H9 (cell line): ENCODE measurements around the gene ACTC1. TPM values are rescaled to one million over a fixed set of nuclear protein-coding genes. Genes with fewer than 3 reads are reported as not detected.

Experiments
- DNase-seq: peaks from one replicate; pipeline ENCODE4 v3.0.0-alpha.2; 2017
- H2AFZ ChIP-seq: one replicate; pipeline ENCODE4 v1.6.1; 2013; ENCODE audit warnings: mild to moderate bottlenecking, low read length, control low read depth, moderate library complexity
- H2AK5ac ChIP-seq: 2 replicates; pipeline ENCODE4 v1.6.1; 2013; ENCODE audit warnings: low read length, control low read depth, mixed read lengths; ENCODE audit not compliant: insufficient read length
- H2BK120ac ChIP-seq: one replicate; pipeline ENCODE4 v1.6.1; 2013; ENCODE audit warnings: low read depth, mild to moderate bottlenecking, low read length, control low read depth, inconsistent platforms; ENCODE audit not compliant: poor library complexity, severe bottlenecking
- H2BK12ac ChIP-seq: 2 replicates; pipeline ENCODE4 v1.6.1; 2013; ENCODE audit warnings: low read length, control low read depth, mixed read lengths, low read depth; ENCODE audit not compliant: insufficient read length
- H2BK15ac ChIP-seq: 2 replicates; pipeline ENCODE4 v1.6.1; 2013; ENCODE audit warnings: low read depth, low read length, control low read depth
- H2BK20ac ChIP-seq: one replicate; pipeline ENCODE4 v1.6.1; 2013; ENCODE audit warnings: low read depth, mild to moderate bottlenecking, low read length, control low read depth, inconsistent platforms; ENCODE audit not compliant: poor library complexity, severe bottlenecking
- H2BK5ac ChIP-seq: 2 replicates; pipeline ENCODE4 v1.6.1; 2013; ENCODE audit warnings: low read length, control low read depth, mixed read lengths; ENCODE audit not compliant: insufficient read length
- H3K14ac ChIP-seq: 2 replicates; pipeline ENCODE4 v1.6.1; 2013; ENCODE audit warnings: low read length, control low read depth; ENCODE audit not compliant: insufficient read depth
- H3K18ac ChIP-seq: 2 replicates; pipeline ENCODE4 v1.6.1; 2013; ENCODE audit warnings: low read depth, mild to moderate bottlenecking, mixed read lengths, low read length, control low read depth; ENCODE audit not compliant: insufficient read length
- H3K23ac ChIP-seq: 2 replicates; pipeline ENCODE4 v1.6.1; 2013; ENCODE audit warnings: low read length, control low read depth, mixed read lengths, low read depth; ENCODE audit not compliant: insufficient read length
- H3K23me2 ChIP-seq: 2 replicates; pipeline ENCODE4 v1.6.1; 2013; ENCODE audit warnings: low read depth, mild to moderate bottlenecking, mixed read lengths, low read length, control low read depth; ENCODE audit not compliant: insufficient read length, poor library complexity, severe bottlenecking
- H3K27ac ChIP-seq: 2 replicates; pipeline ENCODE4 v1.5.1; 2013; ENCODE audit warnings: low read length, control low read depth, mixed read lengths, low read depth; ENCODE audit not compliant: insufficient read length
- H3K27me3 ChIP-seq: 2 replicates; pipeline ENCODE4 v1.6.1; 2013; ENCODE audit warnings: low read length, control low read depth, inconsistent platforms; ENCODE audit not compliant: insufficient read depth
- H3K4ac ChIP-seq: 2 replicates; pipeline ENCODE4 v1.6.1; 2013; ENCODE audit warnings: low read depth, mild to moderate bottlenecking, control low read depth, inconsistent platforms, low read length, moderate library complexity
- H3K4me1 ChIP-seq: 2 replicates; pipeline ENCODE4 v1.6.1; 2013; ENCODE audit warnings: low read length, control low read depth, inconsistent platforms; ENCODE audit not compliant: insufficient read depth
- H3K4me2 ChIP-seq: 2 replicates; pipeline ENCODE4 v1.6.1; 2013; ENCODE audit warnings: low read length, control low read depth, mixed read lengths; ENCODE audit not compliant: insufficient read length, insufficient read depth
- H3K56ac ChIP-seq: 2 replicates; pipeline ENCODE4 v1.6.1; 2013; ENCODE audit warnings: low read depth, mild to moderate bottlenecking, mixed read lengths, low read length, control low read depth; ENCODE audit not compliant: insufficient read length
- H3K79me1 ChIP-seq: 2 replicates; pipeline ENCODE4 v1.6.1; 2013; ENCODE audit warnings: low read depth, mild to moderate bottlenecking, moderate library complexity, low read length, control low read depth, inconsistent platforms; ENCODE audit not compliant: insufficient read depth, poor library complexity, severe bottlenecking
- H3K79me2 ChIP-seq: 2 replicates; pipeline ENCODE4 v1.6.1; 2013; ENCODE audit warnings: low read length, control low read depth, inconsistent platforms; ENCODE audit not compliant: insufficient read depth
- H3K9ac ChIP-seq: 2 replicates; pipeline ENCODE4 v1.6.1; 2013; ENCODE audit warnings: low read length, control low read depth, mixed read lengths; ENCODE audit not compliant: insufficient read length; ENCODE audit errors: extremely low read depth
- H3K9me3 ChIP-seq: one replicate; pipeline ENCODE4 v1.6.1; 2013; ENCODE audit warnings: low read depth, low read length, inconsistent platforms; ENCODE audit not compliant: control insufficient read depth
- H3T11ph ChIP-seq: one replicate; pipeline ENCODE4 v1.6.1; 2013; ENCODE audit warnings: mild to moderate bottlenecking, low read length, control low read depth, inconsistent platforms
- H4K20me1 ChIP-seq: one replicate; pipeline ENCODE4 v1.6.1; 2013; ENCODE audit not compliant: control insufficient read depth, insufficient read length, insufficient read depth
- H4K5ac ChIP-seq: 2 replicates; pipeline ENCODE4 v1.6.1; 2013; ENCODE audit warnings: low read depth, mild to moderate bottlenecking, mixed read lengths, low read length, control low read depth; ENCODE audit not compliant: insufficient read length
- H4K8ac ChIP-seq: replicated peaks from 2 replicates; pipeline ENCODE4 v1.6.1; 2013; ENCODE audit warnings: low read length, control low read depth, mixed read lengths, low read depth; ENCODE audit not compliant: insufficient read length
- H4K91ac ChIP-seq: 2 replicates; pipeline ENCODE4 v1.6.1; 2013; ENCODE audit warnings: low read depth, mild to moderate bottlenecking, moderate library complexity, mixed read lengths, low read length, control low read depth; ENCODE audit not compliant: insufficient read length
- H3K27ac Mint-ChIP-seq, 3 experiments: 2 replicates in 2 of 3; 3 replicates in 1 of 3; pipeline ENCODE4 v1.8.0; 2020 to 2021; ENCODE audit warnings: mixed read lengths in 3 of 3, mild to moderate bottlenecking in 1 of 3, moderate library complexity in 1 of 3
- H3K27me3 Mint-ChIP-seq: 2 replicates; pipeline ENCODE4 v1.8.0; 2021; ENCODE audit warnings: low read depth, mild to moderate bottlenecking, moderate library complexity, mixed read lengths
- H3K36me3 Mint-ChIP-seq, 3 experiments: 2 replicates in 2 of 3; 3 replicates in 1 of 3; pipeline ENCODE4 v1.8.0; 2020 to 2021; ENCODE audit warnings: low read depth in 3 of 3, mixed read lengths in 3 of 3; ENCODE audit not compliant: insufficient read depth in 1 of 3
- H3K4me1 Mint-ChIP-seq, 2 experiments: 2 replicates each; pipeline ENCODE4 v1.8.0; 2020; ENCODE audit warnings: mixed read lengths in 2 of 2
- H3K4me3 Mint-ChIP-seq, 2 experiments: 2 replicates in 1 of 2; 3 replicates in 1 of 2; pipeline ENCODE4 v1.8.0; 2020 to 2021; ENCODE audit warnings: mild to moderate bottlenecking in 2 of 2, mixed read lengths in 2 of 2, moderate library complexity in 1 of 2
- H3K9me3 Mint-ChIP-seq, 2 experiments: 2 replicates in 1 of 2; 3 replicates in 1 of 2; pipeline ENCODE4 v1.8.0; 2020; ENCODE audit warnings: mild to moderate bottlenecking in 2 of 2, mixed read lengths in 2 of 2, moderate library complexity in 1 of 2
- CTCF ChIP-seq: fragments of 200-600 bp; sonication (generic); conservative IDR thresholded peaks from 3 replicates; pipeline ENCODE4 v1.8.0; 2021; ENCODE audit warnings: antibody characterized with exemption, mild to moderate bottlenecking
- WGBS: extraction: QIAGEN DNeasy Blood & Tissue Kit; methylation state at CpG from one replicate; pipeline ENCODE4 v1.1.7; 2013; ENCODE audit warnings: missing lambda C conversion rate, low lambda C conversion rate, mixed read lengths; ENCODE audit not compliant: insufficient read length; ENCODE audit errors: extremely low coverage; 5-methylcytosine and 5-hydroxymethylcytosine counted together
- total RNA-seq: library from RNA; stranded (reverse); gene quantifications from 2 replicates; pipeline ENCODE4 v1.2.1, GENCODE V29; 2021

ACTC1 gene
- total RNA-seq, 1 experiment from 2014 or later: 52.2 TPM

DNA sequence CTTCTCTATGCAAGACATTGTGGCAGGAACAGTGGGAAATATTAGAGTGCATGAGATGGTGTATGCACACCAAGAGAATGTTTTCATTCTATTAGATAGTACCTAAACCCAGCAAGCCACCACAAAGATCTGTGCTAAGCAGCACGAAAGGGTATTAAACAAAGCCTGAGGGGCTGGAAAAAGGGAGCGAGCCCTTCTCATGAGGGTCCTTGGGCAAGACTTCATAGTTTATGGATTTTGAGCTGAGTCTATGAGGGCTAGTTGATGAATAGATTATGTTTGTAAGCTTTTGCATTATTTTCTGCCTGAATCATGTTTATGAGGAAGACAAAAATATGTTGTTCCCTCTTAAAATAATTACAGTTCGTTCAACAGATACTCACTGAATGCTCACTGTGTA is 9.4 kb upstream of the ACTC1 start:
- H3K27ac ChIP-seq: no peak overlapping the region

More for the DNA sequence above, 9.4 kb upstream of the ACTC1 start:
- no peak overlapping the region for H2BK12ac ChIP-seq
- H3K14ac ChIP-seq: no peak overlapping the region
- Mint-ChIP-seq H3K27me3 (no peaks in the 10 kb centered on the region; the same call in 1 of the 2 replicates), H3K4me3 (no peak overlapping the region), H3K4me1 (peaks cover 7% of the 10 kb centered on the region in 2 experiments), H3K27ac (no peak overlapping the region), H3K36me3 (peaks cover 0 to 10% (median 3%) of the 10 kb centered on the region in 3 experiments; a peak in 4 of 7 replicates), H3K9me3 (peaks cover 8 to 10% of the 10 kb centered on the region in 2 experiments)
- H4K20me1 ChIP-seq: no peaks in the 10 kb centered on the region
- H2BK20ac ChIP-seq: no peak overlapping the region
- no peak overlapping the region for H2BK15ac ChIP-seq
- no peak overlapping the region for H2AK5ac ChIP-seq
- no peak overlapping the region for H3K9ac ChIP-seq
- H3K18ac ChIP-seq: no peak overlapping the region
- no peak overlapping the region for H2BK120ac ChIP-seq
- H3K23me2 ChIP-seq: peaks cover 2% of the 10 kb centered on the region
- H2BK5ac ChIP-seq: no peak overlapping the region
- no peak overlapping the region for H3T11ph ChIP-seq
- WGBS: no CpG with 5 or more reads among the region's 3 CpGs
- no peak overlapping the region for H2AFZ ChIP-seq
- TF ChIP-seq CTCF: no peak
- no peaks in the 10 kb centered on the region for H3K9me3 ChIP-seq
- H4K8ac ChIP-seq: no peak overlapping the region
- peaks cover 2% of the 10 kb centered on the region; the same call in 1 of the 2 replicates for H3K4me1 ChIP-seq
- H4K91ac ChIP-seq: no peak overlapping the region
- H3K79me1 ChIP-seq: no peaks in the 10 kb centered on the region
- H3K56ac ChIP-seq: no peak overlapping the region
- no peak for DNase-seq
- no peaks in the 10 kb centered on the region for H3K27me3 ChIP-seq
- no peak overlapping the region for H3K4ac ChIP-seq
- H3K79me2 ChIP-seq: no peaks in the 10 kb centered on the region
- no peak overlapping the region for H4K5ac ChIP-seq
- H3K23ac ChIP-seq: no peak overlapping the region
- H3K4me2 ChIP-seq: no peak overlapping the region
